Testis (tissue), 2 donors: ENCODE data around the gene ACSS3.

ENCODE experiments used
- CTCF ChIP-seq, 3 experiments: fragments of 450-650 bp in 2 of 3; fragments of 200-600 bp in 1 of 3; sonication (generic) in 1 of 3; IDR thresholded peaks; one replicate each; pipeline ENCODE4 v1.5.1; 2016 to 2019; ENCODE audit warnings: antibody characterized with exemption in 3 of 3, mild to moderate bottlenecking in 2 of 3, moderate library complexity in 1 of 3
- POLR2A ChIP-seq: fragments of 450-650 bp; IDR thresholded peaks from one replicate; pipeline ENCODE4 v1.6.1; 2017; ENCODE audit warnings: antibody characterized with exemption, mild to moderate bottlenecking, moderate library complexity

- no peak for TF ChIP-seq CTCF (IDR thresholded peaks at IDR 0.05)
- no peak for TF ChIP-seq POLR2A
These were observed 178.1 kb downstream of the ACSS3 start for GRCh38 chr12:81255947-81256346.
